NCI-H2081 treated with DMSO at 0.1 percent for 48 hours (cell line): ENCODE results near the gene OVAAL.

ENCODE experiments used
- DNase-seq: peaks from one replicate; lab custom pipeline; 2025; lab: John Stamatoyannopoulos, UW

Gene OVAAL

GRCh38 chr1:180606155-180606554 is 47.4 kb downstream of the OVAAL start:
- DNase-seq: no peak

GRCh38 chr1:180609643-180610555 is 51.1 kb downstream of the OVAAL start:
- no peak for DNase-seq

- DNase-seq: no peak
Measured at GRCh38 chr1:180610556-180611015, 51.8 kb downstream of the OVAAL start.

GRCh38 chr1:180611016-180611930 is 52.5 kb downstream of the OVAAL start:
- DNase-seq: no peak

DNA sequence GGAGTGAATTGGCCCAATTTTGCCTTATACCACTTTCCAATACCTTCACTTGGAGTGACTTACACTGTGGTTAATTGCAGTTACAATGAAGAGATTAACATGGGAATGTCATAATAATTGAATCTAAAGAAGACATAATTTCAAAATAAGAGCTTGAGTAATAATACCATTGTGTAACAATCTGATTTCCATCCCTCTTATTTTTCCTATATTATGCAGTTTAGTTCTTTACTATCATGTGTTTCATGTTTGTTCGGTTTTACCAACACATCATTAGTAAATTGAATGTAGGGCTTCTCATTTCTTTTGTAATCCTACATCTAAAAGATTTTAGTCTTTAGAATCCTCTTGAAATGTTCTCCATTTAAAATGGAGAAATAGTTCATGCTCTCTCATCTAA is 53.9 kb downstream of the OVAAL start:
- DNase-seq: no peak

DNA sequence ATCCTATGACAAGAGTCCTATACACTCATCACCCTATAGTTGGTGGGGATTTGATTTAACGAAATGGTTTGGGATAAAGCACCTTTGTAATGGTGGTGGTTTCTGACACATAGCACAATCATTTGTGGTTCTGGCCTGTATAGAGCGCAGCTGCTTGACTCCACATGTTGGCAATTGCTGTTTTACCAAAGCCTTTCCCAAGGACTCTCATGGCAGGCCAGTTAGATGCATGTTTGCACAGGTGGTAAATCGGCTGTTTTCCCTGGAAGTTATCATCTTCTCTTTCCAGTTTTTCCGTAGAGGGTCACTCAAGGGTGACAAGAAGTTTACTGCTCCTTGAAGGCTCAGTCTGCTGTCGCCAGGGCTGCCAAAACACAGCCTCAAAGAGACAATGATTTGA is 56.0 kb downstream of the OVAAL start:
- DNase-seq: no peak

GRCh38 chr1:180615493-180616290 is 56.9 kb downstream of the OVAAL start:
- no peak for DNase-seq
